ENCODE results near the gene FAM13A.
"Not testable (repeated sequence)": the region's sequence is repeated elsewhere in the genome, so short reads cannot be mapped to it uniquely, and the experiment has no call there.

The FAM13A gene

GRCh38 chr4:89039730-89040338 is 17.2 kb downstream of the FAM13A start:
- DNase-seq: no peak

GRCh38 chr4:89036535-89036934 is 20.4 kb downstream of the FAM13A start:
- no peak for DNase-seq

- DNase-seq: no peak
These were observed 25.7 kb downstream of the FAM13A start for GRCh38 chr4:89031272-89031671.

- DNase-seq: no peak
These were observed 27.4 kb downstream of the FAM13A start for GRCh38 chr4:89029591-89029990.

- DNase-seq: no peak
These were observed 30.4 kb downstream of the FAM13A start for GRCh38 chr4:89026542-89026941.

- peak; percentile 76 for DNase-seq
These were observed 32.8 kb downstream of the FAM13A start for GRCh38 chr4:89024051-89024675.

- no peak for DNase-seq
These were observed 33.8 kb downstream of the FAM13A start for GRCh38 chr4:89023140-89023539.

GRCh38 chr4:89022426-89023128 is 34.4 kb downstream of the FAM13A start:
- DNase-seq: no peak

- no peak for DNase-seq
These were observed 35.3 kb downstream of the FAM13A start for GRCh38 chr4:89021684-89022083.

GRCh38 chr4:89021062-89021461 is 35.9 kb downstream of the FAM13A start:
- DNase-seq: no peak

- DNase-seq: not testable (repeated sequence)
These were observed 42.1 kb downstream of the FAM13A start for GRCh38 chr4:89014897-89015296.

- no peak for DNase-seq
These were observed 47.1 kb downstream of the FAM13A start for GRCh38 chr4:89009761-89010369.

GRCh38 chr4:89009115-89009514 is 47.9 kb downstream of the FAM13A start:
- DNase-seq: no peak

GRCh38 chr4:89008166-89008565 is 48.8 kb downstream of the FAM13A start:
- no peak for DNase-seq

- DNase-seq: no peak
These were observed 49.5 kb downstream of the FAM13A start for GRCh38 chr4:89007338-89007939.

- DNase-seq: no peak
These were observed 50.7 kb downstream of the FAM13A start for GRCh38 chr4:89006307-89006706.

GRCh38 chr4:89005066-89005465 is 51.9 kb downstream of the FAM13A start:
- DNase-seq: not testable (repeated sequence)

- peak; percentile 93 for DNase-seq
These were observed 55.1 kb downstream of the FAM13A start for GRCh38 chr4:89001647-89002445.

GRCh38 chr4:89000844-89001360 is 56.1 kb downstream of the FAM13A start:
- DNase-seq: peak; percentile 97

GRCh38 chr4:89000382-89000781 is 56.6 kb downstream of the FAM13A start:
- peak; percentile 52 for DNase-seq

GRCh38 chr4:88999392-88999930 is 57.5 kb downstream of the FAM13A start:
- DNase-seq: peak; percentile 86

- DNase-seq: no peak
These were observed 58.1 kb downstream of the FAM13A start for GRCh38 chr4:88998891-88999290.
